Measurements from ENCODE around the gene UBE2I.

DNA sequence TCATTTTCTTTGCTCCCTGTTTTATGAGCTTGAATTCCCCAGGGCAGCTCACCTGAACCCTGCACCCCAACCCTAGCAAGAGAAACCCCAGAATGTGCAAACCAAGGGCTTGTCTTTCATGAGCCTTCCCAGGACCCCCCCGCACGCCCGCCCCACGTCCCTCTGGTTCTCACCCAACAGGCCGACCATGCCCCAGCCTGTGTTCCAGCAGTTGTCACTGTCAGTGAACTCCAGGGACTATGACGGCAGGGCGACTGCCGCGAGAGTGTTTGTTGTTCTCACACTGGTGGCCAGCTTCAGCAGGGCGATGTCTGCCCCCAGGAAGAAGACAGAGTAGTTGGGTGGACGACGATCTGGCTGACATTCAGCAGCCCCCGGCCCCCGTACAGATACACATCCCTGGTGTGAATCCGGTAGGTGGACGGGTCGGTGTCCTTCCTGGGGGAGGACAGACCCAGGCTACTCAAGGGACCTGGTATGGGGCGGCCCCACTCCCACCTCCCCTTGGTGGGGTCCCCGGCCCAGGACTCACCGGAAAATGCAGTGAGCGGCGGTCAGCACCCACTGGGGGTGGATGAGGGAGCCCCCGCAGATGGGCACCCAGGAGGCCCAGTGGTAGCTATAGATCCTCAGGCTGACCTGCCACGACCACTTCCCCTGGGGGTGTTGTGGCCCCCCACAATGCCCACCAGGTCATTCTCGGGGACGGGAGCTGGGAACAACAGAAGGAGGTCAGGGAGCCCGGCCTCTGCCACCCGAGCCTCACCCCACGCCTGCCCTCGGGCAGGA lies 33.5 kb upstream of the UBE2I start:
- no peak for TF ChIP-seq EZH2 (IDR thresholded peaks at IDR 0.05; ENCODE audit: borderline replicate concordance, low read length)
- TF ChIP-seq, protein P1, sequence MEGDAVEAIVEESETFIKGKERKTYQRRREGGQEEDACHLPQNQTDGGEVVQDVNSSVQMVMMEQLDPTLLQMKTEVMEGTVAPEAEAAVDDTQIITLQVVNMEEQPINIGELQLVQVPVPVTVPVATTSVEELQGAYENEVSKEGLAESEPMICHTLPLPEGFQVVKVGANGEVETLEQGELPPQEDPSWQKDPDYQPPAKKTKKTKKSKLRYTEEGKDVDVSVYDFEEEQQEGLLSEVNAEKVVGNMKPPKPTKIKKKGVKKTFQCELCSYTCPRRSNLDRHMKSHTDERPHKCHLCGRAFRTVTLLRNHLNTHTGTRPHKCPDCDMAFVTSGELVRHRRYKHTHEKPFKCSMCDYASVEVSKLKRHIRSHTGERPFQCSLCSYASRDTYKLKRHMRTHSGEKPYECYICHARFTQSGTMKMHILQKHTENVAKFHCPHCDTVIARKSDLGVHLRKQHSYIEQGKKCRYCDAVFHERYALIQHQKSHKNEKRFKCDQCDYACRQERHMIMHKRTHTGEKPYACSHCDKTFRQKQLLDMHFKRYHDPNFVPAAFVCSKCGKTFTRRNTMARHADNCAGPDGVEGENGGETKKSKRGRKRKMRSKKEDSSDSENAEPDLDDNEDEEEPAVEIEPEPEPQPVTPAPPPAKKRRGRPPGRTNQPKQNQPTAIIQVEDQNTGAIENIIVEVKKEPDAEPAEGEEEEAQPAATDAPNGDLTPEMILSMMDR (IDR thresholded peaks at IDR 0.05; ENCODE audit: low read length), result no peak

All from OCI-LY1 (cell line).